ENCODE measurements around the gene SNRNP70. TPM values are rescaled to one million over a fixed set of nuclear protein-coding genes. Genes with fewer than 3 reads are reported as not detected.
A peak's percentile ranks its signal among the peaks of the same experiment; 100 is the strongest.

The SNRNP70 gene
- total RNA-seq, 1 donor from 2014 or later = 203 TPM

- Mint-ChIP-seq H3K27me3 (ENCODE audit: unreplicated experiment) (peaks cover 26% of the 10 kb centered on the region), H3K27ac (ENCODE audit: unreplicated experiment) (no peak overlapping the region), H3K4me1 (ENCODE audit: unreplicated experiment) (peaks cover 8% of the 10 kb centered on the region), H3K36me3 (ENCODE audit: low read depth, unreplicated experiment) (no peaks in the 10 kb centered on the region), H3K9me3 (ENCODE audit: unreplicated experiment) (no peaks in the 10 kb centered on the region), H3K4me3 (ENCODE audit: unreplicated experiment) (no peak overlapping the region)
- no peak for DNase-seq (ENCODE audit: low spot score)
- TF ChIP-seq CTCF (IDR thresholded peaks at IDR 0.05; ENCODE audit: unreplicated experiment) = no peak
Measured at GRCh38 chr19:49058562-49058961, 26.7 kb upstream of the SNRNP70 start.

- no peak for TF ChIP-seq CTCF (IDR thresholded peaks at IDR 0.05; ENCODE audit: unreplicated experiment)
- Mint-ChIP-seq H3K36me3 (ENCODE audit: low read depth, unreplicated experiment) (no peaks in the 10 kb centered on the region), H3K4me1 (ENCODE audit: unreplicated experiment) (peaks cover 8% of the 10 kb centered on the region), H3K4me3 (ENCODE audit: unreplicated experiment) (peak overlapping the region; percentile 10), H3K9me3 (ENCODE audit: unreplicated experiment) (no peaks in the 10 kb centered on the region), H3K27ac (ENCODE audit: unreplicated experiment) (no peak overlapping the region), H3K27me3 (ENCODE audit: unreplicated experiment) (peaks cover 23% of the 10 kb centered on the region)
- DNase-seq (ENCODE audit: low spot score) = no peak
Measured at GRCh38 chr19:49059053-49059452, 26.2 kb upstream of the SNRNP70 start.

GRCh38 chr19:49061000-49061399 is 24.3 kb upstream of the SNRNP70 start:
- Mint-ChIP-seq H3K4me1 (ENCODE audit: unreplicated experiment) (peaks cover 9% of the 10 kb centered on the region), H3K9me3 (ENCODE audit: unreplicated experiment) (no peaks in the 10 kb centered on the region), H3K36me3 (ENCODE audit: low read depth, unreplicated experiment) (no peaks in the 10 kb centered on the region), H3K27me3 (ENCODE audit: unreplicated experiment) (peaks cover 23% of the 10 kb centered on the region), H3K27ac (ENCODE audit: unreplicated experiment) (no peak overlapping the region), H3K4me3 (ENCODE audit: unreplicated experiment) (no peak overlapping the region)
- no peak for TF ChIP-seq CTCF (IDR thresholded peaks at IDR 0.05; ENCODE audit: unreplicated experiment)
- no peak for DNase-seq (ENCODE audit: low spot score)

GRCh38 chr19:49061445-49061844 is 23.8 kb upstream of the SNRNP70 start:
- no peak for TF ChIP-seq CTCF (IDR thresholded peaks at IDR 0.05; ENCODE audit: unreplicated experiment)
- H3K27me3 Mint-ChIP-seq (ENCODE audit: unreplicated experiment) = peaks cover 25% of the 10 kb centered on the region
- no peak overlapping the region for H3K4me3 Mint-ChIP-seq (ENCODE audit: unreplicated experiment)
- H3K9me3 Mint-ChIP-seq (ENCODE audit: unreplicated experiment) = no peaks in the 10 kb centered on the region
- no peak for DNase-seq (ENCODE audit: low spot score)
- H3K27ac Mint-ChIP-seq (ENCODE audit: unreplicated experiment) = no peak overlapping the region
- no peaks in the 10 kb centered on the region for H3K36me3 Mint-ChIP-seq (ENCODE audit: low read depth, unreplicated experiment)
- H3K4me1 Mint-ChIP-seq (ENCODE audit: unreplicated experiment) = peaks cover 9% of the 10 kb centered on the region

- Mint-ChIP-seq H3K27ac (ENCODE audit: unreplicated experiment) (no peak overlapping the region), H3K4me3 (ENCODE audit: unreplicated experiment) (peak overlapping the region; percentile 47), H3K36me3 (ENCODE audit: low read depth, unreplicated experiment) (peaks cover 2% of the 10 kb centered on the region), H3K9me3 (ENCODE audit: unreplicated experiment) (no peaks in the 10 kb centered on the region), H3K4me1 (ENCODE audit: unreplicated experiment) (peaks cover 2% of the 10 kb centered on the region), H3K27me3 (ENCODE audit: unreplicated experiment) (peaks cover 15% of the 10 kb centered on the region)
- no peak for DNase-seq (ENCODE audit: low spot score)
- no peak for TF ChIP-seq CTCF (IDR thresholded peaks at IDR 0.05; ENCODE audit: unreplicated experiment)
Measured at GRCh38 chr19:49064029-49064629, 21.1 kb upstream of the SNRNP70 start.

All from endothelial cell (in vitro differentiated cells).